GM21390 (cell line): ENCODE data around the gene FHAD1.
"Not testable (repeated sequence)": the region's sequence is repeated elsewhere in the genome, so short reads cannot be mapped to it uniquely, and the experiment has no call there.

Experiments used
- ATAC-seq: cut with Tn5 transposase; IDR thresholded peaks from one replicate; pipeline ENCODE4 v1.9.1; 2021; ENCODE audit not compliant: unreplicated experiment

FHAD1 gene

DNA sequence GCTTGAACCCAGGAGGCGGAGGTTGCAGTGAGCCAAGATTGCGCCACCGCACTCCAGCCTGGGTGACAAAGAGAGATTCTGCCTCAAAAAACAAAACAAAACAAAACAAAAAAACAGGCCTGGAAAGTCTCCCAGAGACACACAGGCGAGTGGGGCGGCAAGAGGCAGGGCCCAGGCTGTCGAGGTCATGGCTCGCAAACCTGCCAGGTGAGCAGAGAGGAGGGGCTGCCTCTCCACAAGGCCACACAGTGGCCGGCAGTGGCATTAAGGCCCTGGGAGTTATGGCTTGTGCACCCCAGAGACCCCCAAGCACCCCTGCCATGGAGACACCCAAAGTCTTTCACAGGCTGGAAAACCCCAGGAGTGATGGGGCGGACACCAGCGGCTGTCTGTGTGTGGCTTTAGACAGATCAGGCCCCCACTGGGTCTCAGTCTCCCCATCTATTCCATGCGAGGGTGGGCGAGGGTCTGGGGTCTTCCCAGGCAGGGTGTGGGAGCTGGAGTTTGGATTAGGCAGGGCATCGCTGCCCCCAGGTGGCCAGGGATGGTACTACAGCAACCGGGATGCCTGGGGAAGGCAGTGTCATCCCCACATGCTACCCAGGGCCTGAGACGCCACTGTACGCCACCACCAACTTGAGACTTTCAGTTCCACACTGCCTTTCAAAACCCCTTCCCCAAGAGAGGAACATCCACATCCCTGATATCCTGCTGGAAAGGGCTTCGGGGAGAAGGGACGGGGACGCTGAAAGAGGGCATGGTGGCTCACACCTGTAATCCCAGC lies 184.0 kb downstream of the FHAD1 start:
- no peak for ATAC-seq

DNA sequence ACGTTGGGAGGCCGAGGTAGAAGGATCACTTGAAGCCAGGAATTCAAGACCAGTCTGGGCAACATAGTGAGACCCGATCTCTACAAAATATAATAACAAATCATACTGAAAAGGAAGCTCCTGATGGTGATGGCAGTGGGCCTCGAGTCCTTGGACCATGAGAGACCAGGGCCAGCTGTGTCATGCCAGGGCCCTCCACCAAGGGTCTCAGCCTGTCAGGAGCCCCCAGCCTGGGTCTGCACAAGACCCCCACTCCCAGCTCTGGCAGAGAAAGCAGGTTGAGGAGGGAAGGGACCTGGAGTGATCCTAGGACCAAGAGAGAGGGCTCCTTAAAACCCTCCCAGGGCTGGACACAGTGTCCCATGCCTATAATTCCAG lies 184.5 kb downstream of the FHAD1 start:
- ATAC-seq: no peak

DNA sequence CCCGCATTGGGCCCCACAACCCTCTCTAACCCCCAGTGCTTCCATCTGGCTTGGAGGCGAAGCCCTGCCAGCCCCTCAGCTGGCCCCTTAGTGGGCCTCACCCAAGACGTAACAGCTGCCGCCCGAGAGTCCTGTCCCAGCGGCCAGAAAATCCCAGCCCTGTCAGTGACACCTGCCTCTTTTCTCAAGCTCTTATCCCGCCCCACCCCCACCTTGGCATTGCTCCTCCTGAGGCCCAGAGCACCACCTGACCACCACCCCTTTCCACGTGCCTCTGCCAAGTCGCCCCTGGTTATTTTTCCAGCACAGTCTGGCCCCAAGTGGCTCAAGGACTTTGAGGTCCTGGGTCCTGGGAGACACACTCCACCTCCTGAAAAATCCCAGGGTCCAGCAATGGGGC lies 185.3 kb downstream of the FHAD1 start:
- no peak for ATAC-seq

DNA sequence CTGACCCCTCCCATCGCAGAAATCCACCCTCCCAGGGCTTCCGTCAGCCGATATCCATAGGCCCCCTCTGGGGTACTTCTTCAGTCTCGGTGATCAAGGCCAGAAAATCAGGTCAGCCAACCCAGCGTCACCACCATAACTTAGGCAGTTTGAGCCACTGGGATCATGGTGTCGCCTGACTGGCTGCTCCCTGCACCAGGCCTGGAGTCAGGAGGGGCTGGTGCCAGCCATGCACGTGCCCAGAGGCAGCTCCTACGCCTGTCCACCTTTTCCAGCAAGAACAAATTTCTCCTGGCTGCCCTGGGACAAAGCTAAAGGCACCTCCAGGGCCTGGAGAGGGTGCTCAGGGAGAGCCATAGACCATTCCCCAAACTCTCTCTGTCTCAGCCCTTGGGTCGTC lies 186.4 kb downstream of the FHAD1 start:
- no peak for ATAC-seq

DNA sequence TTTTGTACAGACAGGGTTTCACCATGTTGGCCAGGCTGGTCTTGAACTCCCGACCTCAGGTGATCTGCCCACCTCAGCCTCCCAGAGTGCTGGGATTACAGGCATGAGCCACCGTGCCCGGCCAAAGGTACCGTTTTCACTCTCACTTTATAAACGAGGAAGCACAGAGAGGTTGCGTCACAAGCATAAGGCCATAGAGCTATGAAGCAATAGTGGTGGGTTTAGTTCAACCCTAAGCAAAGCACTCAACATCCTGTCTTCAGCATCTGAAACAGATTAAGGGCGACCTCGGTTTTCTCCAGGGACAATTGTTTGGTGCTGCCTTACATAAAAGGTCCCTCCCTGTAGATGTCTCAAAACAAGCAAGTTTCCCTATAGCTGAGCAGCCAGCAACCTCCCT lies 187.7 kb downstream of the FHAD1 start:
- not testable (repeated sequence) for ATAC-seq

DNA sequence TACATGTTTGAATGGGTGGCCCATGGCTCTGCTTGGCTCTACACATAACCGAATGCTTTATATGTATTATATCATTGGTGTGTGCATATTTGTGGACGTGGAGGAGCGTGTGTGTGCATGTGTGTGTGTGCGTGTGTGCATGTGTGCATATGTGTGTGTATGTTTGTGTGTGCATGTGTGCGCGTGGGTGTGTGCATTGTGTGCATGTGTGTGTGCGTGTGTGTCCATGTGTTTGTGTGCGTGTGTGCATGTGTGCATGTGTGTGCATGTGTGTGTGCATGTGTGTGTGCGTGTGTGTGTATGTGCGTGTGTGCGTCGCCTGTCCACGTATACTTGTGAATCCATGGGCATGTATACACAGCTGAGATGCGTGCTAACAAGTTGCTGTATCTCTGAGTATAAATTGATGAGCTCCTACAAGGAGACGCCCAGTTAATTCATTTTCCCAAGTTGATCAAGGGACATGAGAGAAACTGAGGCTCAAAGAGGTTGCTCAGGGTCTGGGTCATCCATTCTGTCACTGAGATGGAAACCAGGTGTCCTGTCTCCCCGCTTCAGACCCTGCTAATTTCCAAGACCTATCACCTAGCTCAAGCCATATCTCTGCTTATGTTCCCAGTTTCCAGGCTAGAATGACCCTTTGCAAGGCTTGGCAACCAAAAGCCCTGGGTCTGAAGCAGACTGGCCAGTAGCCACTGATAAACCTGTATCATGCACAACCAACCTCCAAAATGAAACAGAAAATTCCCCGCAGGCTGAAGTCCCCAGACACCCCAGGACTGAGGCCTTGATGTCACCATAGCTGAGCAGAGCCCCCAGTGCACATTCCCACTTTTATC lies 188.4 kb downstream of the FHAD1 start:
- no peak for ATAC-seq

DNA sequence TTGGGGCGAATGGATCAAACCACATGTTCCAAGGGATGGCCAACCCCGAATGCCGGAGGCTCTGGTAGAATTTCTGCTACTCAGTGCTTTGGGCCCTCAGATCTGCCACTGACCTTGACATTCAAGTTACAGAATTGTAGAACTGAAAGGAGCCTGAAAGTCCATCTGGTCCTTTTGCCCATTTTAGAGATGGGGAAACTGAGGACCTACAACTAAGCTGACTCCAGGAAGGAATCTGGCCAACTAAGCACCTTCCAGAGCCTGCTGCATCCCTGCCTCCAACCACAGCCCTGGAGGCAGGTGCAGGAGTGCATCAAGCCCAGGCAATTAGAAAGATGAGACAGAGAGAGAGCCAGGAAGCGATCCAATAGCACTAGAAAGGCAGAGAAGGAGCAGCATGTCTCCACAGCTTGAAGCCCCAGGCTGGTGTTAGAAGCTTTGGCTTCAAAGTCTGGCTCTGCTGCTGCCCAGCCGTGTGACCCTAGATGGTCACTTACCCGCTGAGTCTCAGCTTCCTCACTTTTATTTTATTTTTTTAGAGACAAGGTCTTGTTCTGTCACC lies 189.9 kb downstream of the FHAD1 start:
- ATAC-seq: no peak

DNA sequence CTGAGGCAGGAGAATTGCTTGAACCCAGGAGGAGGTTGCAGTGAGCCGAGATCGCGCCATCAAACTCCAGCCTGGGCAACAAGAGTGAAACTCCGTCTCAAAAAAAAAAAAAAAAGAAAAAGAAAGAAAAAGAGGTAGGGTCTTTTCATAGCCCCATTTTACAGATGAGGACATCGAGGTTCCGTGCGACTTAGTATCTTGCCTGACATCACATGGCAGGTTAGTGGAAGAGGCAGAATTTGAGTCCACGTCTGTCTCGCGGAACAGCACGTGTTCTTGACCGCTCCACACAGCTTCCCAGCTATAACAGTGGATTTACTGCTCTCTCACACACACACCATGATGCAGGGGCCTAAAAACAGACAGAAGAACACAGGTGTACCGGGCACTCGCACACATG lies 192.3 kb downstream of the FHAD1 start:
- ATAC-seq: no peak

DNA sequence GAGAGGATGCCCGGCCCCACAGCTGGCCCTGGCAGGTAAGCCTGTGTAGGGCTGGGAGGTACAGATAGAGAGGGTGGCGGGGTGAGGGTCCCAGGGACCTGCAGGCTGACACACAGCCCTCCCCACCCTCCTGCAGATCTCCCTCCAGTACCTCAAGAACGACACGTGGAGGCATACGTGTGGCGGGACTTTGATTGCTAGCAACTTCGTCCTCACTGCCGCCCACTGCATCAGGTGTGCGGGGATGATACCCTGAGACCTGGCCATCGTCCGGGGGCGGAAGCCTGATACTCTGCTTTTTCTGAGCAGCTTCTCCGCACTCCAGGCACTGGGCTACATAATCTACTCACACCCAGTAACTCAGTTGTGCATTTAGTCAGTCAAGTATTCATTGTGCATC lies 193.3 kb downstream of the FHAD1 start:
- ATAC-seq: no peak

DNA sequence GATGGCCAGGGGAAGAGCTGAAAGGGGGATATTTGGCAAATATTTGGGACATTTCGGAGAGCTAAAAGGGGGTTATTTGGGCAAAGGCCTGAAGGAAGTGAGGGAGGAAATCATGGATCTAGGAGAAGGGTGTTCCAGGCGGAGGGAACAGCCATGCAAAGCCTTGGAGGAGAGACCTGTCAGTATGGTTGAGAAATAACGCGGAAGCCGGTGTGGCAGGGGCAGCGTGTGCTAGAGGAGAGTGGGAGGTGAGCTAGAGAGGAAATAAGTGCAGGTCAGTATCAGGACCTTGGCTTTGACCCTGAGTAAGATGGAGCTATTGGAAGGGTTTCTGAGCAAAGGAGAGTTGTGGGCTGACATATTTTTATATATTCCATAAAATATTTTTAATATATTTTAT lies 194.2 kb downstream of the FHAD1 start:
- ATAC-seq: no peak

DNA sequence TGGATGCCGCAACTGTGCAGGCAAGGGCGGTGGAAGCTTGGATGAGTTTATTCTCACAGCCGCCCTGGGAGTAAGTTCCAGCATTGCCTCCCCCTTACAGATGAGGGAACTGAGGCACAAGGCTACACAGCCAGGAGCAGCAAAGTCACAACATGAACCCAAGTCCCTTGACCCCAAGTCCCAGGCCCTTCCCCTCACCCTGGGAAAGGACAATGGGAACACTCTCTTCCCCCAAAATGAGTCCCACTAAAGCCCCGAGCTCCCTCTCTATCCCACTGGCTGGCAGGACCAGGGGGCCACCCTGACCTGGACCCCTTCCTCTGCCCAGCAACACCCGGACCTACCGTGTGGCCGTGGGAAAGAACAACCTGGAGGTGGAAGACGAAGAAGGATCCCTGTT lies 195.1 kb downstream of the FHAD1 start:
- no peak for ATAC-seq

DNA sequence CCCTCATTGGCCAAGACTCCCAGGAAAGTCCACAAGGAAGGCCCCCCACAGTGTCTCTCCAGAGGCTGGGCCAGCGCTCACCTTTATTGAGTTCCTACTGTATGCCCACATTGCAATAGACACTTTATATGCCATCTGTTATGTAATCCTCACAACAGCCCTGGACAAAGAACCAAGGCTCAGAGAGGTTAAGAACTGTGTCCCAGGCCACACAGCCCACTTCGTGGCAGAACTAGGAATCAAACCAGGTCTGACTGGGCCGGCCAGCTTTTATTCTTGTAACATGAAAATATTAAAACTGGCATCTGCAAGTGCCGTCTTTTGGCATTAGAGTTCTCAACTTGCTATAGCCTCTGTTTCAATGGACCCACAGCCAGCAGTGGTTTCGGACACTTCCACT lies 195.7 kb downstream of the FHAD1 start:
- no peak for ATAC-seq

DNA sequence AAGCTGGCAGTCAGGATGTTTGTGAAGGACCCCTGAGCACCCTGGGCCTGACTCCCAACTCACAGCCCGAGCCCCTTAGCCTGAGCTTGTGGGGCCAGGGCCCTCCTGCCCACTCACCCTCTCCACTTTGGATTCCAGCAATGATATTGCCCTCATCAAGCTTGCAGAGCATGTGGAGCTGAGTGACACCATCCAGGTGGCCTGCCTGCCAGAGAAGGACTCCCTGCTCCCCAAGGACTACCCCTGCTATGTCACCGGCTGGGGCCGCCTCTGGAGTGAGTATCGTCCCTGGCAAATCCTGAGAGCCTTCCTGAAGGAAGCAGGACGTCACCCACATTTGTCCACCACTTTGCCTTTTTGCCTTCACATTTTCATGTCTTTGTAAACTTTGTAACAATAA lies 196.3 kb downstream of the FHAD1 start:
- ATAC-seq: no peak

DNA sequence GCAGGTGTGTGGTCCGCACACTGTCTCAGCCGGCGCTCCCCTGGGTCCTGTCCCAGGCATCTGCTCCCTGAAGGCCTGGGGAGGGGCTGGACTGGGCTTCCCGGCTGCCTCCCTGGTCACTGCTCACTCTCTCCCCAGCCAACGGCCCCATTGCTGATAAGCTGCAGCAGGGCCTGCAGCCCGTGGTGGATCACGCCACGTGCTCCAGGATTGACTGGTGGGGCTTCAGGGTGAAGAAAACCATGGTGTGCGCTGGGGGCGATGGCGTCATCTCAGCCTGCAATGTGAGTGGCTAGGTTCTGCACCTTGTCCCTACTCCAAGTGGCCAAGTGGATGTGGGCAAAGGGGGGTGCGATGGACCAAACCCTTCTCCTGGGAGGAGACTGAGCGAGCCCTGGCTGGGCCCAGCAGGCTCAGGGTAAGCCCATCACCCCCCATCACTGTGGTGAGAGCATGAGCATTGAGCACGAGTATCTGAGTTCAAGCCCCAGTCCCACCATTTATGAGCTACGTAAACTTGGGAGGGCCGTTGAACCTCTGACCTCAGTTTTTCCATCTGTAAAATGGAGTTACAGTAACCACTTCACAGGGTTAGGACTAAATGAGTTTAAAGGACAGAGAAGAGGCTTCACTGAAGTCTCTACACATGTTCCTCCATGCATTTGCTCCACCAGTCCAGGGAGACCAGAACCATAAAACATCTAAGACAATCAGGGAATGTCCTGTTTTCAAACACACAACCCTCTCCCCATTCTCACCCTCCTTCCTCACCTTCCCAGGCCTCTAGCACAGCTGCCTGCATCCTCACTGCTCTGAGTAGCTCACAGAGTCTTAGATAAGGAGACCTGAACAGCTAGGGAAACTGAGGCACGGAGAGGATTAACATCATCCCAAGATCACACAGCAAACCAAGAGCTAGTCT lies 197.7 kb downstream of the FHAD1 start:
- ATAC-seq: no peak

DNA sequence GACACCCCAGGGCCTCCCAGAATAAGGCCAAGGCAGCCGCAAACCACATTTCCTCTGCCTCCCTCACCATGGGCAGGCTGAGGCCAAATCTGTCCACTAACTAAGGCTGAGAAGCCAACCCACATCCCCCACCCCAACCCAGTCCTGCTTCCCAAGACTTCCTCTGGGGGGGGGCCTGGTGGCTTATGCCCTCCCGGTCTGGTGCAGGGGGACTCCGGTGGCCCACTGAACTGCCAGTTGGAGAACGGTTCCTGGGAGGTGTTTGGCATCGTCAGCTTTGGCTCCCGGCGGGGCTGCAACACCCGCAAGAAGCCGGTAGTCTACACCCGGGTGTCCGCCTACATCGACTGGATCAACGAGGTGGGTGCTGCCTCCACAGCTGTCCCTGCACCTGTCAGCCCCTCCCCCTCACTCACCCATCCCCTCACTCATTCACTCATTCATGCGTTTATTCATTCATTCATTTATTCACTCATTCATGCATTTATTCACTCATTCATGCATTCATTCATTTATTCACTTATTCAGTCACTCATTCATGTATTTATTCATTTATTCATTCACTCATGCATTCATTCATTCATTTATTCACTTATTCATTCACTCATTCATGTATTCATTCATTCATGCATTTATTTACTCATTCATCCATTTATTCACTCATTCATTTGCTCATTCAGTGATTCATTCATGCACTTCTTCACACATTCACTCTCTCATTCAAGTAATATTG lies 198.5 kb downstream of the FHAD1 start:
- no peak for ATAC-seq

DNA sequence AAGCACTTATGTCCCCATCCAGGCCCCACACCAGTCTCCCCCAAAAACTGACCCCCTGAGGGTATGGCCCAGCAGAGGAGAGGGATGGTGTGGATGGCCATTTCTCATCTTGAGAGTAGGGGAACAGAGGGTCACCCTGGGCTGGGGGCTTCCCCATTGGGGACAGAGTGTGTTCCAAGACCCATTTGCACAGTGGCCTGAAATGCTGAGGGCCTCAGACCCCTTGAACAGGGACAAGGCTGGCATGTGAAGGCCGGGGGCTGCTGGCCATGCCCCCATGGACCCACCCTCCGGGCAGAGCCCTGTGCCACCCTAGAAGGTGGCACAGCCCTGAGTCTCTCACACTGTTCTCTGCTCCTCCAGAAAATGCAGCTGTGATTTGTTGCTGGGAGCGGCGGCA lies 199.2 kb downstream of the FHAD1 start:
- no peak for ATAC-seq
